ENCODE data around the gene TIMELESS. TPM values are rescaled to one million over a fixed set of nuclear protein-coding genes. Genes with fewer than 3 reads are reported as not detected.
A peak's percentile ranks its signal among the peaks of the same experiment; 100 is the strongest.
"Not testable (repeated sequence)": the region's sequence is repeated elsewhere in the genome, so short reads cannot be mapped to it uniquely, and the experiment has no call there.

Gene TIMELESS
- 10 to 100 TPM; 44.4 to 47.0 (median 46.2) TPM for polyA plus RNA-seq (ENCODE audit: insufficient read length in 3 of 3)
- long read RNA-seq, donor 1, full-length matches to known transcripts = 1 of 1 reads
- long read RNA-seq, donor 1, partial matches to known transcripts = 0 of 1 reads
- long read RNA-seq, donor 1, other reads (novel, unspliced or antisense) = 0 of 1 reads
- long read RNA-seq, donor 2, full-length matches to known transcripts = 1 of 7 reads
- long read RNA-seq, donor 2, partial matches to known transcripts = 6 of 7 reads
- long read RNA-seq, donor 2, other reads (novel, unspliced or antisense) = 0 of 7 reads
- long read RNA-seq, donor 3, full-length matches to known transcripts = 1 of 1 reads
- long read RNA-seq, donor 3, partial matches to known transcripts = 0 of 1 reads
- long read RNA-seq, donor 3, other reads (novel, unspliced or antisense) = 0 of 1 reads
- long read RNA-seq, donor 4, full-length matches to known transcripts = 3 of 3 reads
- long read RNA-seq, donor 4, partial matches to known transcripts = 0 of 3 reads
- long read RNA-seq, donor 4, other reads (novel, unspliced or antisense) = 0 of 3 reads
- long read RNA-seq, donor 5 = 0 reads
- long read RNA-seq, donor 6, full-length matches to known transcripts = 2 of 7 reads
- long read RNA-seq, donor 6, partial matches to known transcripts = 5 of 7 reads
- long read RNA-seq, donor 6, other reads (novel, unspliced or antisense) = 0 of 7 reads
- long read RNA-seq, donor 7, full-length matches to known transcripts = 2 of 10 reads
- long read RNA-seq, donor 7, partial matches to known transcripts = 8 of 10 reads
- long read RNA-seq, donor 7, other reads (novel, unspliced or antisense) = 0 of 10 reads
- long read RNA-seq, donor 8 = 0 reads
- long read RNA-seq, donor 9, full-length matches to known transcripts = 2 of 8 reads
- long read RNA-seq, donor 9, partial matches to known transcripts = 6 of 8 reads
- long read RNA-seq, donor 9, other reads (novel, unspliced or antisense) = 0 of 8 reads
- long read RNA-seq, donor 10, full-length matches to known transcripts = 2 of 19 reads
- long read RNA-seq, donor 10, partial matches to known transcripts = 17 of 19 reads
- long read RNA-seq, donor 10, other reads (novel, unspliced or antisense) = 0 of 19 reads
- long read RNA-seq, donor 11, full-length matches to known transcripts = 1 of 7 reads
- long read RNA-seq, donor 11, partial matches to known transcripts = 6 of 7 reads
- long read RNA-seq, donor 11, other reads (novel, unspliced or antisense) = 0 of 7 reads
- long read RNA-seq, donor 12, full-length matches to known transcripts = 7 of 7 reads
- long read RNA-seq, donor 12, partial matches to known transcripts = 0 of 7 reads
- long read RNA-seq, donor 12, other reads (novel, unspliced or antisense) = 0 of 7 reads
- long read RNA-seq, donor 13, partial matches to known transcripts = 7 of 7 reads
- long read RNA-seq, donor 13, other reads (novel, unspliced or antisense) = 0 of 7 reads
- long read RNA-seq, donor 14 = 0 reads
- long read RNA-seq, donor 15, full-length matches to known transcripts = 4 of 4 reads
- long read RNA-seq, donor 15, partial matches to known transcripts = 0 of 4 reads
- long read RNA-seq, donor 15, other reads (novel, unspliced or antisense) = 0 of 4 reads
- long read RNA-seq, donor 16, full-length matches to known transcripts = 2 of 14 reads
- long read RNA-seq, donor 16, partial matches to known transcripts = 12 of 14 reads
- long read RNA-seq, donor 16, other reads (novel, unspliced or antisense) = 0 of 14 reads

DNA sequence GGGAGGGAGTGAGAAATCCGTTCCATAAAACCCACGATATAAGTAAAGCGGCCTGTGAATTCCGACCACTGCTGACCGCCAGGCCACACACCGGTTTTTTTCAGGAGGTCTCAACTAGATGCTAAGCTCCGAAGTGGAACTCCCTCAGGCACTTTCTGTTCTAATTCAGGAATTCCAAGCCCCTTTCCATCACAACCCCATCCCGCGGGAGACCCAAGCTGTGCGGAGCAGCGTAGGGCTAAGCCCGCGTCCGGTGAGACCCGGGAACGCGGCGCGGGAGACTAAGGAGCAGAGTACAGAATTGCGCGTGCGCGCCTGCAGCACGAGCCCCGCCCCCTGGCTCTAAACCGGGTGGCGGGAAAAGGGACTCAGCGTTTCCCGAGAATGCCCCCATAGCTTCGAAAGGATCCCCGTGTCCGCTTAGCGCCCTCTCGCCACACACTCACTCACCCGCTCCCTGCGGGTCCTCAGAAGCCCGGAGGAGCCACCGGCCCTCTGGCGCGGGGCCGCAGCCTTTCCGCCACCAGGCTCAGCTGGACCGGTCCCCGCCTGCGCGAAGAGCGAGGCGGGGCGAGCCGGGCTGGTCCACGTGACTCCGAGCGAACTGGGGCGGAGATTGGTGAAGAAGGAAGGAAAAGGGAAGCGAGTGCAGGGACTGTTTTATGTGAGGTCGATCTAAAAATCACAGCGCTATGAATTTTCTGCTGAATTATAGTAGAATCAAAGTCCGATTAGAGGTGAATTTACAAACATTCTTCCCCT is at the start of gene TIMELESS:
Gene TIMELESS (minus strand): TSS at position 567 of the 762 bp plus-strand sequence. CDS start 15,256 bp downstream, outside the sequence.
- peak; percentile 91 for DNase-seq

DNA sequence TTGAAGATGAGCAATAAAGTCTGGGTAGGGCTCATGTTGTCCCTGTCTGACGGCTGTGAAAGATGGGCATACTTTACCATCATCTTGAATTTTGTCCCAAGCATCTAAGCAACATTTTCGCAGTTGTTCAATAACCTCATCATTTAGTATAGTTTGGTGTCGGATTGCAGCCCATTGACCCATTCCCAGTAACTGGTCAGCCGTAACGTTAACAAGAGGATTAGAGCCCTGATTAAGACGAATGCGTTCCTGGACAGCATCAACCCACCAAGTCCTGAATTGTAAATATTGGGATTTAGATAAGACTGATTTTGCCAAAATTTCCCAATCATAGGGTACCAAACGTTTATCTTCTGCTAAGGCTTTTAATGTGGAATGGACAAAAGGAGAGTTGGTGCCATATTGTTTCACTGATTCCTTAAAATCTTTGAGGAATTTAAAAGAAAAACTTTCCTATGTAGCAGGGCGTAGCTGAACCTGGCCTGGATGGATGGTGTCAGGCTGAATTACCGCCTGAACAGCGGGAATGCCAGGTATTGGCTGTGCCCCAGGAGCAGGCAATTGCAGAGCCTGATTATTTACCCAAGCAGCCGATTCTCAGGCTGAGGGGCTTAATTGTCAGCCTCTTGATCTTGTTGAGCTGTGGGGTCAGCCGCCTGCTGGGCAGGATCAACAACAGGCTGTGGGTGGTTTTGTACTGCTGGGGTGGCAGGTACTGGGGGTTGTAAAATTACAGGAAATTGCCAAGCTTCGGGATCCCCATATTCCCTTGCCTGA is 49.1 kb upstream of the TIMELESS start:
- DNase-seq = not testable (repeated sequence)

- not testable (repeated sequence) for DNase-seq
Measured at GRCh38 chr12:56496704-56497103, 47.5 kb upstream of the TIMELESS start.

DNA sequence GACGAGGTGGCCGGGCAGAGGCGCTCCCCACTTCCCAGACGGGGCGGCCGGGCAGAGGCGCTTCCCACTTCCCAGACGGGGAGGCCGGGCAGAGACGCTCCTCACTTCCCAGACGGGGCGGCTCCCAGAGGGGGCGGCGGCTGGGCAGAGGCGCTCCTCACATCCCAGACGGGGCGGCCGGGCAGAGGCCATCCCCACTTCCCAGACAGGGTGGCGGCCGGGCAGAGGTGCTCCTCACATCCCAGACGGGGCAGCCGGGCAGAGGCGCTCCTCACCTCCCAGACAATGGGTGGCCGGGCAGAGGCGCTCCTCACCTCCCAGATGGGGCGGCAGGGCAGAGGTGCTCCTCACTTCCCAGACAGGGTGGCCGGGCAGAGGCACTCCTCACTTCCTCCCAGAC is 45.3 kb upstream of the TIMELESS start:
- not testable (repeated sequence) for DNase-seq

- DNase-seq = not testable (repeated sequence)
Measured at GRCh38 chr12:56494106-56494415, 44.8 kb upstream of the TIMELESS start.

- not testable (repeated sequence) for DNase-seq
Measured at GRCh38 chr12:56493409-56494105, 44.3 kb upstream of the TIMELESS start.

DNA sequence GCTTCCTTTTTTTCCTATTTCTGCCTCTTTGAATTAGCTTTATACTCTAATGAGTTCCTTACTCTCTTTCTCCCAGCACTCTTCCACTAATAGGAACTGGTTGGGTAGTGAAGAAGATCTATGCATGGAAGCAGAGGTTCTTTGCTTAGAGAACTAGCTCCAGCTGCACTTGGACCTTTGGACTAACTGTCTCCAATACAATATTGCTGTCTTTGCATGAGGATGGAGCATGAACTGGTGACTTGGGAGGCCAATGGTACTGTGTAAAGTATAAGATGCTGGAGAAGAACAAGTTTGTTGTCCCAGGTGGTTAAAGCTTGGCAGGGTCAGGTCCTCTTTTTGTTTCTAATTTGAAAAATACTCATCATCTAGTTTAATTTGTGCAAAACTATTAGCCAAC is 41.1 kb upstream of the TIMELESS start:
- no peak for DNase-seq

DNA sequence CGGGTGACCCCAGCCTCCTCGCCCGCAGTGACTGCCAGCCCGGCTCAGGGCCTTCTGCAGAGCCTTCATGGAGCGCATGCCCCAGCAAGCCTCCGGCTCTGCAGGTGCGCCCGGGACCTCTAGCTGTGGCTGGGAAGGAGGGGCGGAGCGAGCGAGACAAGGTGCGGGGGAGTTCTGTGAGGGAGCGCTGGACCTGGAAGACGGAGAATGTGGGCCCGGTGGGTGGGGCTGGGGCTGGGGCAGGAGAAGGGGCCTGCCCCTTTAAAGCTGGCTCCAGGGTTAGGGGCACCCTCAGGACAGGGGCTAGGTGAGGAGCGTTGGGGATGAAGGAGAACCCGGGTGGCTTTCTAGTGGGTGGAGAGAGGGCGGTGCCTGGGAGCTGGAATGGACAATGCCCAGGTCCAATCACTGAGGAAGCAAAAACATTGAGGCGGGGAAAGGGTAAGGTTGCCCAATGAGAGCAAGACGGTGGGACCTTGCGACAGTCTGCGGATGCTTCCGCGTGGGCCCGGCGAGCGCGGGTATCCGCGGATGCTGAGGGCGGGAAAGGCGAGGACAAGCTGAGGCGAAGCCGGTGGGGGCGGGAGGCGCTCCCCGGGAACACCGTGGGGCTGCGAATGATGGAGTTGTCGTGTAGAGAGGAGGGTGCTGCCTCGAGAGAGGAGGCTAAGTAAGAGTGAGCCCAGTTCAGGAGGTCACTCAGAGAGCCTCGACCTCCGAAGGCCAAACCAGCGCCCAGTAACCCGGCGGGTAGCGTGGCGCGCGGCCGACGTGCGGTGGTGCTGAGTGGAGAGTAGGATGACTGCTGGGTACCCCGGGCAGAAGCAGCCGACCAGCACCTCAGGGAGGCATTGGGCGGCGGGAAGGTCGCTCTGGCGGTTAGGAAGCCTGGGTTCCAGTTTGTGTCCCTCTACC is 39.1 kb upstream of the TIMELESS start, which contains the start of gene GLS2:
Gene GLS2 (minus strand): TSS at position 121 of the 915 bp plus-strand sequence. CDS start 43 bp downstream, at position 78.
- peak; percentile 84 for DNase-seq

- DNase-seq = peak; percentile 34
Measured at GRCh38 chr12:56487448-56488040, 38.3 kb upstream of the TIMELESS start.

DNA sequence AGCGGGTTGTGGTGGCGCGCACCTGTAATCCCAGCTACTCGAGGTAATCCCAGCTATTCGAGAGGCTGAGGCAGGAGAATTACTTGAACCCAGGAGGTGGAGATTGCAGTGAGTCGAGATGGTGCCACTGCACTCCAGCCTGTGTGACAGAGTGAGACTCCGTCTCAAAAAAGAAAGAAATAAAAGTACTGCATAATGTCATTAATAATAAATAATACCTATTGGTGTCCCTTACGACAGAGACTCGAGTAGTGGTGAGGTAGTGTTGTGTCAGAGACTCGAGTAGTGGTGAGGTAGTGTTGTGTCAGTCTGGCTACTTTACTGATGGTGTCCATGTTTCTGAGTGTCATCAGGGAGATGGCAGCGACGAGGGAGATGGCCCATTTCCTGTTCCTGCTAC is 37.5 kb upstream of the TIMELESS start:
- DNase-seq = no peak

- DNase-seq = no peak
Measured at GRCh38 chr12:56484566-56484965, 35.3 kb upstream of the TIMELESS start.

GRCh38 chr12:56479625-56480024 is 30.4 kb upstream of the TIMELESS start:
- DNase-seq = no peak

- no peak for DNase-seq
Measured at GRCh38 chr12:56477521-56478225, 28.4 kb upstream of the TIMELESS start.

DNA sequence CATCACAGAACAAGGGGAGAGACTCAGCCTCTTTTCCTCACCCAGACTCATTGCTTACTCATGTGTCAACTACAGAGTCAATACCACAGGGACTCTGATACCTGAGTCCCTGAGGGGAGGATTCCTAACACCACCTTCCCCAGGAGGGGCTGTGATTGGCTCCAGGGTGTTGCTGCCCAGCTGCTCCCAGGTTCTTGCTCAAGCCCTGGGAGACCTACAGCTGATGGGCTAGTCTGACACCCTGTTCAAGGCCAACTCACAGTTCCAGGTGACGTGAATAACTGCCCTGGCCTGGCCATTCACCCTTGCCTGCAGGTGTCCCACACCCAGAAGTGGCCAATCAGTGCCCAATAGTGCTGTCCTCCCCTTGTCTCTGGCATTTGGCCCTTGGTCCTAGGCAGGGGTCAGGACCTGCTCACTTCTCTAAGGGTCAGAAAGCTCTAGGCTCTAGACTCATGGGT is 27.8 kb upstream of the TIMELESS start:
- DNase-seq = no peak

DNA sequence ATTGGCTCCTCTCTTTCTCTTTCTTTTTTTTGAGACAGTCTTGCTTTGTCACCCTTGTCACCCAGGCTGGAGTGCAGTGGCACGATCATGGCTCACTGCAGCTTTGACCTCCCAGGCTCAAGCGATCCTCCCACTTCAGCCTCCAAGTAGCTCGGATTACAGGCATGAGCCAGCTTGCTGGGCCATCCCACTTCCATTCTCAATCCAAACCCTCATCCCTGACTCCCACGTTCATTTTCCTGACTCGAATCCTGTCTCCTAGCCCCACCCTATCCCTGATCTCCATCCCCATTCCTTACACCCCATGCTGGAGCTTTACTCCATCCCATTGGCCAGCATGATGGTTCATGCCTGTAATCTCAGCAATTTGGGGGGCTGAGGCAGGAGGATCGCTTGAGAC is 26.9 kb upstream of the TIMELESS start:
- no peak for DNase-seq

DNA sequence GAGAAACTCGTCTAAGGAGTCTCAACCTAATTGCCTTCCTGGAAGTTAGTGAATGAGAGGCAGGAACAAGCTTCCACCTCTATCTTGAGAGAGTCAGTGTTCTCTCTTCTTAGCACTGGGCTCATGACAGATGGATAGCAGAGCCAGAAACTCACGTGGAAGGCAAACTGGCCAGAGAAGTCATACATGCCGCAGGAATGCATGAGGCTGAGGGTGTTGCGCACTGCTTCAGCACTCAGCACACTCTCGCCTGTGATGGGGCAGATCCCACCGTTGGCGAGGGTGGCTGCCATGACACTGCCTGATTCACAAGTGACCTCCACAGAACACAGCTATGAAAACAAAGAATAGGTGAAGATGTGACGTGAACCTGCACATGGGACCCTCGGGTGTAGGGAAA is 25.2 kb upstream of the TIMELESS start:
- no peak for DNase-seq
